GM18498 (cell line): ENCODE results near the gene FUT7.

ENCODE experiments used
- ATAC-seq: cut with Tn5 transposase; IDR thresholded peaks from one replicate; pipeline ENCODE4 v1.9.1; 2021; ENCODE audit warnings: mild to moderate bottlenecking, moderate library complexity; ENCODE audit not compliant: unreplicated experiment

The FUT7 gene

DNA sequence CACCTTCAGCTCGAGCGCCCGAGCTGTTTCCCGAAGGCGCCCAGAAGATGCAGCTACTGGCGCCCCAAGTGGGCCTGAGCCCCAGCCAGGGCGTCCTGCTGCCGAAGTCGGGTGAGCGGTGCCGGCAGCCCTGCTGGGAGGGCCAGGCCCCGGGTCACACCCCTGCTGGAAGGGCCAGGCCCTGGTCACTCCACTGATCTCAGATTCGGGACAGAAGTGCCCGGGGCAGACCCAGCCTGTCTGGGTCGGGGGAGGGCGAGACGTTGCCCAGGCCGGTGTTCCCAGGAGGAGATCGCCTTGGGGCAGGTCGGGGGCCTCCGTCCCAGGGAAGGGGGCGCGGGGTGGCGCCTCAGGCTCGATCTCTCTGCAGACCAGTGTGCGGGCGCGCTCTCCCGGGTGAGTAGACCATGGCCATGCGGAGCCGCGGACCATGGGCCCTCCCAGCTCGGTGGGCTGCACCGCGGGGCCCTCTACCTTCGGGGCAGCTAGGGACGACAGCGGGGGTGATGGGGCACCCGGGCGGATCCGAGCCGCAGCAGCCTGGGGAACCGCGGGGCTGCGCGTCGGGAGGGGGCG, 46.8 kb downstream of the FUT7 start:
- no peak for ATAC-seq

DNA sequence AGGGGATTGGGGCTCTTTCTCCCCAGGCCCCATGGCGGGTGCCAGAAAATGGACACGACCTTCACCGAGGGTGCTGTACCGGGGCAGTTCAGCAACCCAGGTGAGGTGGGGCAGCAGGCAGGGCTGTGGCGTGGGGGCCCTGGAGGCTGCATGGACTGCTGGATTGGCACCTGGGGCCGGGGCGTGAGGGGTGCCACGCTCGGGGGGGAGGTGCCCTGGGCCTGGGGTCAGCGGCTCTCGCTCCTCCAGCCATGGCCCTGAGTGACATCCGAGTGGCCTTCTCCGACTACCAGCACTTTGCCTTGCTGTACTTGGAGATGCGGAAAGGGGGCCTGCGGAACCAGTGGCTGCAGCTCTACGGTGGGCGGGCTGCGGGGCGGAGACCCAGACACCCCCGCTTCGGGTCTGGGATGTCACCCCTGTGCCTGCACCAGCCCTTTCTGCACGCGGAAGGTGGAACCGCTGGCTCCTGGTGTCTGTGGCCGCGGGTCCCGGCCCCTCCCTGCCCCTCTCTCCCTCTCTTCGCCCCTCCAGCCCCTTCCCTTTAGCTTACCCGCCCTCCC, 47.3 kb downstream of the FUT7 start:
- ATAC-seq, result no peak

- ATAC-seq, result no peak
Measured at GRCh38 chr9:136983656-136984314, 48.1 kb downstream of the FUT7 start.

GRCh38 chr9:136983167-136983566, 48.7 kb downstream of the FUT7 start:
- ATAC-seq, result no peak

GRCh38 chr9:136982232-136983051, 49.4 kb downstream of the FUT7 start, which contains the start of gene LCNL1:
Gene LCNL1 (plus strand): TSS chr9:136982993. CDS start chr9:136983587, 594 bp downstream.
- ATAC-seq, result no peak

- no peak for ATAC-seq
Measured at GRCh38 chr9:136981588-136982231, 50.2 kb downstream of the FUT7 start.

GRCh38 chr9:136980669-136981478, 51.0 kb downstream of the FUT7 start:
- no peak for ATAC-seq
